Ramos (cell line): ENCODE measurements around the gene ATXN10.
"Not testable (repeated sequence)": the region's sequence is repeated elsewhere in the genome, so short reads cannot be mapped to it uniquely, and the experiment has no call there.

Experiments used
- in situ Hi-C: fragments of 300-500 bp; cut with MboI; formaldehyde crosslinking; loops from one replicate; pipeline ENCODE4 v1.14.3; 2022; ENCODE audit warnings: low sequenced_read_pairs; ENCODE audit not compliant: unreplicated experiment

The ATXN10 gene

DNA sequence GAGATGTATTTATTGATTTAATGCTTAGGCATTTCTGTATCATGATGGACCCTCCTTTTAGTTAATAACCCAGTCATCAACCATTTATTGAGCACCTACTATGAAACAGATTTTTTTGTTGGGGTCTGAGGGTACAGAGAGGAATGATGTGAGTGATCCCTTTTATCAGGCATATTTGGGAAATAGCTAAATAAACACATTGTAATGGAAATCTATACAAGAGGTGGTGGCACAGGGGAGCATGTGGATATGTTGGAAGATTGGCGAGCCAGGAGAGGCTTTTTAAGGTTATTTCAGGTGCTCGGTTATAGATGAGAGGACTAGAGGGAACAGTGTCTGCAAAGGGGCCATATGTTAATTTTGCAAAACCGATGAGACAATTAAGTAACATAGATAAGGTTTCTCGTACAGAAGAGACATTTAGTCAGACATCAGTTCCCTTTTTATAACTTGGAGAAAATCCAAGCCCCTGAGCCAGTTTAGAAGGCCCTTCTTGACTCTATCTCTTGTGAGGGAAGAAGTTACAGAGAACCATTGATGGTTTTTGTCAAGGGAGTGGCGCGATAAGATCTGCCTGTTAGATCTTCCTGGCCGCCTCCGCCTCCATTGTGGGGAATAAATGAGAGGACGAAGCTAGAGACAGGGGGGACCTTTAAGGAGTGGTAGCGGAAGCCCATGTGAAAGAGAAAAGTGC, 2.0 kb downstream of the ATXN10 start:
- in situ Hi-C loops = no loop called here

GRCh38 chr22:45676024-45676423, 4.4 kb downstream of the ATXN10 start:
- in situ Hi-C loops = no loop called here

GRCh38 chr22:45677063-45677462, 5.4 kb downstream of the ATXN10 start:
- in situ Hi-C loops = no loop called here

DNA sequence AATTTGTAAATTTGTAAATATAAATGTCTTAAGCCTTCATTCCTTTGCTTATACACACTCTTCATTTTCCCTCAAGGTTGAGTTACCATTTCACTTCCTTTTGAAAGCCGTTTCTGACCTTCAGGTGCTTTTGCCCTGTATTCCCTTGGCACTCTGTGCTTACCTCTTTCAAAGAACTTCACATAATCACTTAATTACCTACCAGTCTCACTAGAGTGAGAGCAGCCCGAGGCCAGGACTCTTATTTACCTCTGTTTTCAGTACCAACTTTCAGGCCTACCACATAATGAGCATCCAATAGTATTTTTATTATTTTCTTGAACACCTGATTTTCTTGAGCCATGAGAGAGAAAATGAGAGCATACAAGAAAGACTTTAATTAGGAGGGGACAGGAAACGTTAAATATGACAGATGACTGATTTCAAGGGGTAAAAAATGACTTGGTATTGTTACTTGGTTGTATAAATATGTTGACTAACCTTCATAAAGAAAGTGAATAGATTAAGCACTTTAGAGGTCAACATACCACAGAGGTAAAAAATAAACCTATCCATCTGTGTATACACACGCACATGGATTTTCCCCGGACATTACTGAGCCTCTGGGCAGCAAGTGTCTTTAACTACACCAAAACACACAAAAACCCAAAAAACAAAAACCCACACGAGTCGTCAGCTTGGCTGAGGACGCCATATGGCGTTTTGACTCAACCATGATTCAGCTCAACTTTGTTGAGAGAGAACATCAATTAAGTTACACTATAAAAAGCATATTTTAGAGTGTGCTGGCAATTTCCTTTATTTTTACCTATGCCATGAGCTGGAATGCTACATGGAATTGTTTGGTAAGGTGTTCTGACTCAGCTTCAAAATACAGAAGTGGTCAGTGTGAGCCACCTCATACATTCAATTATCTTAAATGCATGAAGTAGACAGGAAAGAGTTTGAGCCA, 7.6 kb downstream of the ATXN10 start:
- in situ Hi-C loops = no loop called here

DNA sequence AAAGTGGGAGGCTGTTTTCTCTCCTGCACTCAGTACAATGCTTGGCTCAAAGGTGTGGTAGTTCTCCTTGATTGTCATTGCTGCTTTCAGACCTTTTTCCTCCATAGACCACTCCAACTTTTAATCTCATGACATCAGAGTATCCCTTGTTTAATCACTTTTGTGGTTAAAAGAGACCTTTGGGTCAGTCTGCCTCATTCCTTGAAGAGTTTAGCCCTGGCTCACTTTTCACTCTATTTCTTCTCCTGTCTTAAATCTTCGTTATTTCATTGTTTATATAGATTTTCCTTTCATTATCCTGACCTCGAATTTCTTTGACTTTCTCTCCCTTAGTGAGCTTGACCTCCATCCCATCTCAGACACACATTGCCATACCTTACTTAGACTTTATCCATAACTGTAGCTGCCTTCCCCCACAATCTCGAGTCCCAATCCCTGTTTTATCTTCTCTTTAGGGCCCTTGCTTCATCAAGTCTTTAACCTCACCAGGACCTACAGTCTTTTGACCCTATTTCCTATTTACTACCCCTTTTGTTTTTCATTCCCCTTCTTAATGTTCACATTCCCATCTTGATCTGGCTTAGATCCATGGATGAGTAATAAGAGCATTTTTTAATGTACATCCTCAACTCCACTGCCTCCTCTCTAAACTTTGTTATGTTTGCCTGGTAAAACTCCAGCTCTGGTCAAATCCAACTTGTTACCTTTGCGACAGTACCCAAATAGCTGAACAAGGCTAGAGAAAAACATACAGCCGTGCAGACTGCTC, 9.5 kb downstream of the ATXN10 start:
- in situ Hi-C loops = no loop called here

GRCh38 chr22:45682064-45682463, 10.4 kb downstream of the ATXN10 start:
- in situ Hi-C loops = no loop called here

GRCh38 chr22:45682773-45683172, 11.1 kb downstream of the ATXN10 start:
- in situ Hi-C loops = not testable (repeated sequence)

- in situ Hi-C loops = no loop called here
These were observed 11.6 kb downstream of the ATXN10 start for GRCh38 chr22:45683248-45683647.

GRCh38 chr22:45683680-45684079, 12.0 kb downstream of the ATXN10 start:
- in situ Hi-C loops = no loop called here

DNA sequence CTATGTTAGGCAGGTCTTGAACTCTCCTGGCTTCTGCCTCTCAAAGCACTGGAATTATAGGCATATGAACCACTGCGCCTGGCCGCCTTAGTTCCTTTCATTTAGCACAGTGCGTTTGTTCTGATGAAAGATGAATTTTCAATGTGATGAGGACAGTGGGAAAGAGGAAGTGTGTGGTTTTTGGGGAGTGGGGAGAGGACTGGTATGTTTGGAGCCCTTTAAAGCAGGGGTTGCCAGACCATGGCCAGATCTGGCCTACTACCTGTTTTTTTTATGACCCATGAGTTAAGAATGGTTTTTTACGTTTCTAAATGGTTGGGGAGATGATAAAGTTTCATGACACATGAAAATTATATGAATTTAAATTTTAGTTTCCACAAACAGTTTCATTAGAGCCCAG, 12.5 kb downstream of the ATXN10 start:
- in situ Hi-C loops = no loop called here

DNA sequence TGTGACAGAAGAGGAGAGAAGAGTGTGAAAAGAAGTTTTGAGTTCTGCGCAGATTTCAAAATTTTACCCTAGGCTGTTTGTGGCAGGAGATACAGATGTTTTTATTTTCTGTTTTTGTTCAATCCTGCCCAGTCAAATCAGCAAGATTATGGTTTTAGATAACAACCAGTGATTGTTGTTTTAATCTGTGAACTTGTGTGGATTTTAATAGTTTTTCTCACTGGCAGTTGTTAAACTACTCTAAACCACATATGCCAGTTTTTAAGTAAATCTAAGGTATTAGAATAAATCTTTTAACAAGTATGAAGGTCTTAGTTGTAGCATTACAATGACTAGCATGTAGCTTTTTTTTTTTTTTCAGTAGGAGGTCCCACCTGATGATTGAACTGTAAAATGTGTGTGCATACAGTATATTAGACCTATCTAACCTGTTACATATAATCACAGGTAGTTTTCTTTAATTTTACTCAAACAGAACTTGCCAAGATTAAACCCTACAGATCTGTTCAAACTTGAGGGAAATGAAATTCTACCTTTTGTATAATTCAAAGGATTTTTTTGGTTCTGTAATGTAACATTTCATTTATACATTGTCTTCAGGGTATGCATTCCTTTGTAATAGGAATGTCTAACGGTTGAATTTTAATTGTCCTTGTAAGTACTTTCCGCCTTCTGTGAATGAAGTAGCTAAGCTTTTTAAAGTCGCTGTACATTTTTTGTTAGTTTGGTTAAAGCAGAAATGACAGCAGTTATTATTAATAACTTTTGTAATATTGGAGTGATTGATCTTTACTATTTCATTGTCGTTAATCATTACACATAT, 13.3 kb downstream of the ATXN10 start:
- in situ Hi-C loops = no loop called here

- in situ Hi-C loops = no loop called here
These were observed 14.4 kb downstream of the ATXN10 start for GRCh38 chr22:45686004-45686403.

DNA sequence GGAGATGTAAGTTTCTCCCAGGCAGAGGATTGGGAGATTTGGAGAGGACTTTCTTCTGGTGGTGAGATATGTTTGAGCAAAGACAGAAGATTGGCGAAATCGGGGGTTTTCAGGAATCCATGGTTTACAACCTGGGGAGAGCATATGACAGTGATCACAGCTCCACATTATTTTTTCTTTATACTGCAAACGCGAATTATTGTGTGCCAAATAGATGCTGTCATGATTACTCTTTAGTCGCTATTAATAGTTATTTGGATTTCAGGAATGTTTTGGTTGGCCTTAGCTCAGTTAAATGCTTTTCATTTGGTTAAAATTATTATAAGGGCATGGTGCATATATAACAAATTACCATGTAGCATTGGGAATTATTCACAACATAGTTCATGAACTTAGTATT, 15.2 kb downstream of the ATXN10 start:
- in situ Hi-C loops = no loop called here

- in situ Hi-C loops = no loop called here
These were observed 17.0 kb downstream of the ATXN10 start for GRCh38 chr22:45688600-45689080.

DNA sequence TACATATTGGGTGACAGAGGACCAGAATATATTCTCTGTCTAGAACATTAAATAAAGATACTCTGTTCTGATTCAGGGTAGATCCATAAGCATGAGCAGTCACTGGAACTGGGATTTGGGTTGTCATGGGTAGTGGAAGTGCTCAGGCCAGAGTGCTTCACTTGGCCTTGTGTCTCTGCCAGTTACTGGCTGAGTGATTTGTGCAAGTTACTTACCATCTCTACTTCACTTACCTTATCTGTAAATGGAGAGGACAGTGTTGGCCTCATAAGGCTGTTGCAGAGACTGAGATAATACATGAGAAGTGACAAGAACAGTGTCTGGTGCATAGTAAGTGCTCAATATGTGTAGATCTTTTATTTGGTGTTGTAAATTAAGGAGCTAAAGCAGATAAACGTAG, 17.6 kb downstream of the ATXN10 start:
- in situ Hi-C loops = no loop called here

GRCh38 chr22:45690008-45690407, 18.4 kb downstream of the ATXN10 start:
- in situ Hi-C loops = no loop called here

DNA sequence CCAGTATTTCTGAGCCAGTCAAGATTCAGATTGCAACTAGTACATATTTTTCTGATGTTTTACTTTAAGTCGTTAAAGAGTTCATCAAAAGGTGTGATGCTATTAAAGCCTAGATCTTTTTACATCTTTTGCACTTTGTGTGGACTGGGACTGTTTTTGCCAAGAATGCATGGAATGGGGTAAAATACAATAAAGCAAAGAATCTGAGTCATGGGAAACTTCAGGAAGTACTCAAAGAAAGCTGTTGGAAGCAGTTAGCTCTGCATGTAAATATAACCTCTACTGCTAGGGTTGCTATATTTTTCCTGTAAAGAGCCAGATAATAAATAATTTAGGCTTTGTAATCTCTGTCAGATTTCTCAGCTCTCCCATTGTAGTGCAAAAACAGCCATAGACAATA, 20.9 kb downstream of the ATXN10 start:
- in situ Hi-C loops = no loop called here

- in situ Hi-C loops = no loop called here
These were observed 22.2 kb downstream of the ATXN10 start for GRCh38 chr22:45693835-45694234.

GRCh38 chr22:45696227-45696626, 24.6 kb downstream of the ATXN10 start:
- in situ Hi-C loops = no loop called here

DNA sequence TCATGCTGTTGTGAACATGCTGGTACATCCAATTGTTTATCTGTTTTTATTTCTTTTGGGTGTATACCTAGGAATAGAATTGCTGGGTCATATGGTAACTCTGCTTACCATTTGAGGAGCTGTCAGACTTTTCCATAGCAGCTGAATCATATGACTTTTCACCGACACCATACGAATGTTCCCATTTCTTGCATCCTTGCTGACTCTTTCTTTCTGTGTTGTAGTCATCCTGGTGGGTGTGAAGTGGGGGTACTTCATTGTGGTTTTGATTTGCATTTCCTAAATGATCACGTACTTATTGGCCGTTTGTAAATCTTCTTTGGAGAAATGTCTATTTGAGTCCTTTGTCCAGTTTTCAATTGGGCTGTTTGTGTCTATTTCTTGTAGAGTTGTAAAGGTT, 26.5 kb downstream of the ATXN10 start:
- in situ Hi-C loops = no loop called here
